IMR-90 (cell line): ENCODE results near the gene CORO7. TPM values are rescaled to one million over a fixed set of nuclear protein-coding genes. Genes with fewer than 3 reads are reported as not detected.

ENCODE experiments used
- ATAC-seq: fragments of 200-7000 bp; cut with Tn5 transposase; 2 replicates; pipeline ENCODE4 v1.9.1; 2020; ENCODE audit warnings: low read depth, mild to moderate bottlenecking, moderate library complexity
- BruUV-seq: library from RNA; stranded (reverse); fragments of 400-500 nt; replicated peaks from 2 replicates; lab custom pipeline; 2021; lab: Mats Ljungman, UMichigan
- CTCF ChIA-PET: fragments of 300-600 bp; formaldehyde crosslinking; extraction: SDS; loops from one replicate; lab custom pipeline; 2021; ENCODE audit warnings: antibody characterized with exemption; lab: Yijun Ruan, JAX
- POLR2A ChIA-PET: fragments of 300-600 bp; sonication (Branson Sonifier 250); formaldehyde crosslinking; loops from one replicate; lab custom pipeline; 2022; ENCODE audit warnings: antibody characterized with exemption; ENCODE audit not compliant: unreplicated experiment; lab: Charles Lee
- DNase-seq: peaks from one replicate; pipeline ENCODE4 v3.0.0; 2013
- H2AFZ ChIP-seq: replicated peaks from 2 replicates; pipeline ENCODE3; 2013; ENCODE audit warnings: low read length, mild to moderate bottlenecking; ENCODE audit not compliant: poor library complexity
- H2AK5ac ChIP-seq: 2 replicates; pipeline ENCODE4 v1.6.1; 2013; ENCODE audit warnings: low read depth, low read length, inconsistent platforms
- H2AK9ac ChIP-seq: replicated peaks from 2 replicates; pipeline ENCODE3; 2013; ENCODE audit warnings: mild to moderate bottlenecking, low read depth, low read length, moderate library complexity; ENCODE audit not compliant: poor library complexity
- H2BK120ac ChIP-seq: 2 replicates; pipeline ENCODE4 v1.6.1; 2013; ENCODE audit warnings: low read depth, low read length, inconsistent platforms
- H2BK15ac ChIP-seq: 3 replicates; pipeline ENCODE4 v1.6.1; 2013; ENCODE audit warnings: low read depth, low read length, inconsistent platforms
- H2BK20ac ChIP-seq: 2 replicates; pipeline ENCODE4 v1.6.1; 2013; ENCODE audit warnings: low read depth, mild to moderate bottlenecking, inconsistent platforms, low read length, moderate library complexity
- H2BK5ac ChIP-seq: 2 replicates; pipeline ENCODE4 v1.6.1; 2013; ENCODE audit warnings: mild to moderate bottlenecking, low read depth, low read length, inconsistent platforms; ENCODE audit not compliant: poor library complexity, severe bottlenecking
- H3K14ac ChIP-seq: replicated peaks from 2 replicates; pipeline ENCODE4 v1.6.1; 2013; ENCODE audit warnings: low read depth, low read length, inconsistent platforms
- H3K18ac ChIP-seq: 2 replicates; pipeline ENCODE4 v1.6.1; 2013; ENCODE audit warnings: low read depth, low read length, control low read depth
- H3K23ac ChIP-seq: 2 replicates; pipeline ENCODE4 v1.6.1; 2013; ENCODE audit warnings: low read depth, low read length, inconsistent platforms
- H3K27ac ChIP-seq: 2 replicates; pipeline ENCODE4 v1.5.1; 2013; ENCODE audit warnings: mild to moderate bottlenecking, control low read depth, low read length; ENCODE audit not compliant: insufficient read depth
- H3K27me3 ChIP-seq: 2 replicates; pipeline ENCODE4 v1.6.1; 2013; ENCODE audit warnings: low read length; ENCODE audit not compliant: control insufficient read depth, insufficient read depth
- H3K36me3 ChIP-seq: 2 replicates; pipeline ENCODE4 v1.6.1; 2013; ENCODE audit warnings: low read length, mixed read lengths; ENCODE audit not compliant: control insufficient read depth, insufficient read depth
- H3K4ac ChIP-seq: 2 replicates; pipeline ENCODE4 v1.6.1; 2013; ENCODE audit warnings: low read depth, low read length, inconsistent platforms
- H3K4me1 ChIP-seq: 2 replicates; pipeline ENCODE4 v1.6.1; 2013; ENCODE audit warnings: low read length, mixed read lengths; ENCODE audit not compliant: control insufficient read depth, insufficient read depth
- H3K4me2 ChIP-seq: 2 replicates; pipeline ENCODE4 v1.6.1; 2013; ENCODE audit warnings: low read depth, mild to moderate bottlenecking, control low read depth, low read length, moderate library complexity
- H3K4me3 ChIP-seq: 2 replicates; pipeline ENCODE4 v1.5.1; 2013; ENCODE audit warnings: low read depth, mild to moderate bottlenecking, control low read depth, low read length, moderate library complexity; ENCODE audit not compliant: insufficient read depth
- H3K56ac ChIP-seq: 2 replicates; pipeline ENCODE4 v1.6.1; 2013; ENCODE audit warnings: low read length, inconsistent platforms; ENCODE audit not compliant: insufficient read depth; ENCODE audit errors: extremely low read depth
- H3K79me1 ChIP-seq, 2 experiments: 2 replicates each; pipeline ENCODE4 v1.6.1; 2013; ENCODE audit warnings: low read length in 2 of 2, inconsistent platforms in 1 of 2, low read depth in 1 of 2
- H3K9ac ChIP-seq: 2 replicates; pipeline ENCODE4 v1.6.1; 2013; ENCODE audit warnings: low read depth, low read length, control low read depth
- H3K9me1 ChIP-seq: 2 replicates; pipeline ENCODE4 v1.6.1; 2013; ENCODE audit warnings: low read length, inconsistent platforms; ENCODE audit not compliant: insufficient read depth
- H3K9me3 ChIP-seq: 2 replicates; pipeline ENCODE4 v1.6.1; 2013; ENCODE audit warnings: low read length; ENCODE audit not compliant: control insufficient read depth, insufficient read depth
- H4K20me1 ChIP-seq: 2 replicates; pipeline ENCODE4 v1.6.1; 2013; ENCODE audit warnings: low read length, inconsistent platforms; ENCODE audit not compliant: insufficient read depth
- H4K5ac ChIP-seq: 2 replicates; pipeline ENCODE4 v1.6.1; 2013; ENCODE audit warnings: mild to moderate bottlenecking, low read depth, low read length, control low read depth
- H4K8ac ChIP-seq, 2 experiments: 2 replicates each; pipeline ENCODE4 v1.6.1; 2013; ENCODE audit warnings: low read depth in 2 of 2, low read length in 2 of 2, control low read depth in 1 of 2, inconsistent platforms in 1 of 2
- H4K91ac ChIP-seq: 2 replicates; pipeline ENCODE4 v1.6.1; 2013; ENCODE audit warnings: low read depth, low read length, inconsistent platforms; ENCODE audit not compliant: insufficient read depth
- CEBPB ChIP-seq: IDR thresholded peaks from 2 replicates; pipeline ENCODE4 v1.6.1; 2012; ENCODE audit warnings: low read depth, low read length, improper control_type of control experiment
- CHD1 ChIP-seq: IDR thresholded peaks from 2 replicates; pipeline ENCODE4 v1.6.1; 2012; ENCODE audit warnings: low read depth, low read length, improper control_type of control experiment
- FOS ChIP-seq: fragments of 150-350 bp; IDR thresholded peaks from 2 replicates; pipeline ENCODE4 v1.6.1; 2016; ENCODE audit warnings: low read depth, low read length
- MAFK ChIP-seq: IDR thresholded peaks from 2 replicates; pipeline ENCODE4 v1.6.1; 2012; ENCODE audit warnings: low read depth, low read length, improper control_type of control experiment
- MAZ ChIP-seq: IDR thresholded peaks from 2 replicates; pipeline ENCODE4 v1.6.1; 2012; ENCODE audit warnings: low read depth, mild to moderate bottlenecking, low read length, improper control_type of control experiment, moderate library complexity, borderline replicate concordance
- MXI1 ChIP-seq: IDR thresholded peaks from 2 replicates; pipeline ENCODE4 v1.6.1; 2012; ENCODE audit warnings: low read depth, mild to moderate bottlenecking, low read length, moderate library complexity, borderline replicate concordance
- NFE2L2 ChIP-seq: fragments of 150-350 bp; IDR thresholded peaks from 2 replicates; pipeline ENCODE4 v1.6.1; 2016; ENCODE audit warnings: low read depth, mild to moderate bottlenecking, low read length
- RAD21 ChIP-seq: IDR thresholded peaks from 2 replicates; pipeline ENCODE4 v1.6.1; 2012; ENCODE audit warnings: low read length, improper control_type of control experiment
- RCOR1 ChIP-seq: IDR thresholded peaks from 2 replicates; pipeline ENCODE4 v1.6.1; 2012; ENCODE audit warnings: mild to moderate bottlenecking, low read length, improper control_type of control experiment; ENCODE audit not compliant: insufficient replicate concordance
- SMC3 ChIP-seq: fragments of 150-350 bp; IDR thresholded peaks from 2 replicates; pipeline ENCODE4 v1.6.1; 2016; ENCODE audit warnings: low read depth, mild to moderate bottlenecking, antibody characterized with exemption, low read length, moderate library complexity
- WGBS, 2 experiments: methylation state at CpG; one replicate each; pipeline versions ENCODE4 v1.1.5 to v1.1.7; 2013; ENCODE audit warnings: missing lambda C conversion rate in 2 of 2; ENCODE audit not compliant: insufficient read length in 1 of 2; ENCODE audit errors: extremely low coverage in 2 of 2; 5-methylcytosine and 5-hydroxymethylcytosine counted together
- dilution Hi-C: fragments of 300-500 bp; cut with HindIII; formaldehyde crosslinking; loops from one replicate; pipeline ENCODE4 v1.14.3; 2018; ENCODE audit warnings: low sequenced_read_pairs; ENCODE audit not compliant: unreplicated experiment
- in situ Hi-C: fragments of 300-500 bp; cut with MboI; formaldehyde crosslinking; loops from 3 replicates; pipeline ENCODE4 v1.14.3; 2019; ENCODE audit warnings: low sequenced_read_pairs, inconsistent platforms, mixed read lengths
- intact Hi-C: fragments of 100-400 bp; cut with micrococcal nuclease; formaldehyde crosslinking; loops from 2 replicates; pipeline ENCODE4 v1.10.0; 2022
- polyA plus RNA-seq, 3 experiments: library from polyadenylated mRNA; depleted of rRNA; stranded (reverse); fragments of >200 nt; gene quantifications; 2 replicates each; pipeline ENCODE4 v1.2.3, GENCODE V29; 2012; ENCODE audit warnings: low replicate concordance in 1 of 3
- total RNA-seq: library from RNA; depleted of rRNA; stranded (reverse); fragments of >200 nt; gene quantifications from 2 replicates; pipeline ENCODE4 v1.2.3, GENCODE V29; 2012
- TF ChIP-seq, protein P1 (sequence below): fragments of 150-350 bp; IDR thresholded peaks from 2 replicates; pipeline ENCODE4 v1.6.1; 2016; ENCODE audit warnings: low read depth, mild to moderate bottlenecking, low read length, moderate library complexity, borderline replicate concordance
- TF ChIP-seq, protein P2 (sequence below): fragments of 150-350 bp; IDR thresholded peaks from 2 replicates; pipeline ENCODE4 v1.6.1; 2017; ENCODE audit warnings: mild to moderate bottlenecking, antibody characterized with exemption, low read length, low read depth
- TF ChIP-seq, protein P3 (sequence below): conservative IDR thresholded peaks from 2 replicates; pipeline ENCODE4 v1.5.1; 2012; ENCODE audit warnings: mild to moderate bottlenecking, low read depth, low read length, improper control_type of control experiment

CORO7 gene
- total and polyA plus RNA-seq, 2 of the 4 experiments (the other 2 are of a cell fraction), result 6.3 to 26.7 TPM

DNA sequence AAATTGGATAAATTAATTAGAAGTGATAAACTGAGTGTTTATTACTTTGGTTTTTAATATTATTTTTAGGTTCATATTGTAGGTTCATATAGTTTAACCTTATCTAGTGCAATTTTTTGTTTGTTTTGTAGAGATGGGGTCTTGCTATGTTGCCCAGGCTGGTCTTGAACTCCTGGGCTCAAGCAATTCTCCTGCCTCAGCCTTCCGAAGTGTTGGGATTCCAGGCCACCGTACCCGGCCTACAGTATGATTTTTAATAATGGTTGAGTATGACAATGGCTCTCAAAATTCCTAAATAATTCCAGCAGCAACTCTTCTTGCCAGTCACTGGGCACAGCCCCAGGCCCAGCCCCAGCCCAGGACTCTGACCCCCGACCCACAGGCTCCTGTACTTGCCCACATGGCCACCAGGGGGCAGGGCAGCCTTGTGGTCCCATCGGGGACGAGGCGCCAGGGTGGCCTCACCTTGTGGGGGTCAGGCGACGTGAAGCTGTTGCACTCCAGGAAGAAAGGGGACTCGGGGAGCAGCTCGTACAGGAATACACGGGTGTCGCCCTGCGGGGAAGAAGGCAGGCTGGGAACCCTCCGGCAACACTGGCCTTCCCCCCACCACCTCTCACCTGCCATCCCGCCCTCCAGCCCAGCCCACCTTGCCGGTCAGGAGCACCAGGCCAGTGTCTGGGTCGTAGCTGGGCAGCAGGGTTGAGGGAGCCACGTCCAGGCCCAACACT lies 57.4 kb downstream of the CORO7 start:
- H3K23ac ChIP-seq, result no peak overlapping the region
- H3K56ac ChIP-seq, result no peak overlapping the region
- no peak overlapping the region; the same call in 2 of the 3 replicates for H2BK15ac ChIP-seq
- 0 out of 2 replicates have a peak overlapping the region, but pooled peaks have one; percentile 23 for H2BK120ac ChIP-seq
- H4K5ac ChIP-seq, result no peak overlapping the region
- DNase-seq (no peak), ATAC-seq (peak; percentile 94)
- 15% methylated on average over 15 of the region's 19 CpGs; no CpG with 5 or more reads in 1 of the 2 experiments for WGBS, 2 experiments
- H2BK20ac ChIP-seq, result no peak overlapping the region
- in situ Hi-C loops, result no loop called here
- no peaks in the 10 kb centered on the region for H3K9me1 ChIP-seq
- H4K91ac ChIP-seq, result no peak overlapping the region
- no peak overlapping the region for H3K9ac ChIP-seq
- H3K4me2 ChIP-seq, result no peak overlapping the region
- H2AFZ ChIP-seq, result peak overlapping the region; percentile 72
- ChIA-PET POLR2A (no interaction called here), CTCF (interaction anchor here (0.8 to 1.4 kb wide), 5 partner anchors 16 to 44 kb away, joined by 3 to 7 read pairs (median 4); no protein-coding TSS in a partner anchor)
- no peak overlapping the region for H3K14ac ChIP-seq
- TF ChIP-seq RAD21 (peak; percentile 88), RCOR1 (no peak), SMC3 (peak; percentile 92), NFE2L2 (no peak), CEBPB (no peak), FOS (no peak), MXI1 (no peak), CHD1 (no peak), MAZ (peak; percentile 29; the same call in 1 of the 2 replicates), MAFK (no peak)
- TF ChIP-seq, protein P1, sequence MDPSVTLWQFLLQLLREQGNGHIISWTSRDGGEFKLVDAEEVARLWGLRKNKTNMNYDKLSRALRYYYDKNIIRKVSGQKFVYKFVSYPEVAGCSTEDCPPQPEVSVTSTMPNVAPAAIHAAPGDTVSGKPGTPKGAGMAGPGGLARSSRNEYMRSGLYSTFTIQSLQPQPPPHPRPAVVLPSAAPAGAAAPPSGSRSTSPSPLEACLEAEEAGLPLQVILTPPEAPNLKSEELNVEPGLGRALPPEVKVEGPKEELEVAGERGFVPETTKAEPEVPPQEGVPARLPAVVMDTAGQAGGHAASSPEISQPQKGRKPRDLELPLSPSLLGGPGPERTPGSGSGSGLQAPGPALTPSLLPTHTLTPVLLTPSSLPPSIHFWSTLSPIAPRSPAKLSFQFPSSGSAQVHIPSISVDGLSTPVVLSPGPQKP, result no peak
- TF ChIP-seq, protein P2, sequence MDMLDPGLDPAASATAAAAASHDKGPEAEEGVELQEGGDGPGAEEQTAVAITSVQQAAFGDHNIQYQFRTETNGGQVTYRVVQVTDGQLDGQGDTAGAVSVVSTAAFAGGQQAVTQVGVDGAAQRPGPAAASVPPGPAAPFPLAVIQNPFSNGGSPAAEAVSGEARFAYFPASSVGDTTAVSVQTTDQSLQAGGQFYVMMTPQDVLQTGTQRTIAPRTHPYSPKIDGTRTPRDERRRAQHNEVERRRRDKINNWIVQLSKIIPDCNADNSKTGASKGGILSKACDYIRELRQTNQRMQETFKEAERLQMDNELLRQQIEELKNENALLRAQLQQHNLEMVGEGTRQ, result no peak
- TF ChIP-seq, protein P3, sequence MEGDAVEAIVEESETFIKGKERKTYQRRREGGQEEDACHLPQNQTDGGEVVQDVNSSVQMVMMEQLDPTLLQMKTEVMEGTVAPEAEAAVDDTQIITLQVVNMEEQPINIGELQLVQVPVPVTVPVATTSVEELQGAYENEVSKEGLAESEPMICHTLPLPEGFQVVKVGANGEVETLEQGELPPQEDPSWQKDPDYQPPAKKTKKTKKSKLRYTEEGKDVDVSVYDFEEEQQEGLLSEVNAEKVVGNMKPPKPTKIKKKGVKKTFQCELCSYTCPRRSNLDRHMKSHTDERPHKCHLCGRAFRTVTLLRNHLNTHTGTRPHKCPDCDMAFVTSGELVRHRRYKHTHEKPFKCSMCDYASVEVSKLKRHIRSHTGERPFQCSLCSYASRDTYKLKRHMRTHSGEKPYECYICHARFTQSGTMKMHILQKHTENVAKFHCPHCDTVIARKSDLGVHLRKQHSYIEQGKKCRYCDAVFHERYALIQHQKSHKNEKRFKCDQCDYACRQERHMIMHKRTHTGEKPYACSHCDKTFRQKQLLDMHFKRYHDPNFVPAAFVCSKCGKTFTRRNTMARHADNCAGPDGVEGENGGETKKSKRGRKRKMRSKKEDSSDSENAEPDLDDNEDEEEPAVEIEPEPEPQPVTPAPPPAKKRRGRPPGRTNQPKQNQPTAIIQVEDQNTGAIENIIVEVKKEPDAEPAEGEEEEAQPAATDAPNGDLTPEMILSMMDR, result peak; percentile 83
- no peaks in the 10 kb centered on the region for H3K9me3 ChIP-seq
- no peak overlapping the region for H2BK5ac ChIP-seq
- peaks cover 4% of the 10 kb centered on the region; the same call in 1 of the 2 replicates for H3K36me3 ChIP-seq
- BruUV-seq, result no TSS peak
- intact Hi-C loops, result loop anchor here (1.0 kb wide), 1 partner anchor 43 kb away; no protein-coding TSS in a partner anchor
- H3K18ac ChIP-seq, result no peak overlapping the region
- no peak overlapping the region for H3K4me3 ChIP-seq
- peak overlapping the region; percentile 17 for H2AK5ac ChIP-seq
- dilution Hi-C loops, result no loop called here
- H3K4ac ChIP-seq, result no peak overlapping the region; the same call in 1 of the 2 replicates
- peak overlapping the region; percentile 72 for H2AK9ac ChIP-seq
- peaks cover 4% of the 10 kb centered on the region; the same call in 1 of the 2 replicates for H4K20me1 ChIP-seq
- no peak overlapping the region for H3K27ac ChIP-seq
- no peak overlapping the region for H4K8ac ChIP-seq
- no peaks in the 10 kb centered on the region for H3K79me1 ChIP-seq
- peaks cover 1% of the 10 kb centered on the region; the same call in 1 of the 2 replicates for H3K4me1 ChIP-seq
- no peaks in the 10 kb centered on the region for H3K27me3 ChIP-seq
